B cell (primary cell): ENCODE data around the gene STAT5A. TPM values are rescaled to one million over a fixed set of nuclear protein-coding genes. Genes with fewer than 3 reads are reported as not detected.

ENCODE experiments used
- ATAC-seq: fragments of 200-7000 bp; cut with Tn5 transposase; one replicate; pipeline ENCODE4 v1.10.0; 2021; ENCODE audit warnings: low read depth, mild to moderate bottlenecking, moderate number of reproducible peaks, moderate library complexity
- CTCF ChIA-PET: fragments of 350-600 bp; sonication (Branson Sonifier 250); formaldehyde crosslinking; loops from one replicate; lab custom pipeline; 2021; ENCODE audit warnings: antibody characterized with exemption, inconsistent platforms; lab: Charles Lee
- POLR2A ChIA-PET: fragments of 350-600 bp; sonication (Branson Sonifier 250); formaldehyde crosslinking; loops from one replicate; lab custom pipeline; 2021; ENCODE audit warnings: antibody characterized with exemption; lab: Charles Lee
- DNase-seq: peaks from one replicate; pipeline ENCODE4 v3.0.0; 2013
- H2AFZ ChIP-seq: 2 replicates; pipeline ENCODE4 v1.6.1; 2012; ENCODE audit warnings: mild to moderate bottlenecking, low read depth, low read length; ENCODE audit not compliant: insufficient read depth, poor library complexity, severe bottlenecking
- H3K27ac ChIP-seq, 2 donors: 1 replicate in 1 of 2; 2 replicates in 1 of 2; pipeline ENCODE4 v1.5.1; 2012 to 2013; ENCODE audit warnings: low read length in 2 of 2, mild to moderate bottlenecking in 2 of 2, moderate library complexity in 1 of 2
- H3K27me3 ChIP-seq, 4 experiments: fragments of 200-600 bp in 1 of 4; sonication (generic) in 1 of 4; replicated peaks in 1 of 4; 1 replicate in 2 of 4; 2 replicates in 2 of 4; pipeline versions ENCODE4 v1.6.1 to v1.7.0; 2013 to 2016; ENCODE audit warnings: low read length in 3 of 4, mild to moderate bottlenecking in 2 of 4, mixed read lengths in 1 of 4, moderate library complexity in 1 of 4; ENCODE audit not compliant: insufficient read depth in 4 of 4, control insufficient read depth in 3 of 4; ENCODE audit errors: control extremely low read depth in 1 of 4
- H3K36me3 ChIP-seq, 2 experiments: replicated peaks in 1 of 2; 1 replicate in 1 of 2; 2 replicates in 1 of 2; pipeline versions ENCODE4 v1.6.1 to v1.7.1; 2013; ENCODE audit warnings: low read length in 1 of 2; ENCODE audit not compliant: insufficient read depth in 2 of 2, control insufficient read depth in 1 of 2; ENCODE audit errors: control extremely low read depth in 1 of 2, extremely low read depth in 1 of 2
- H3K4me1 ChIP-seq, 2 donors: fragments of 200-600 bp in 1 of 2; sonication (generic) in 1 of 2; 1 replicate in 1 of 2; 2 replicates in 1 of 2; pipeline versions ENCODE4 v1.5.1 to v1.6.1; 2013 to 2017; ENCODE audit warnings: low read length in 2 of 2; ENCODE audit not compliant: control insufficient read depth in 2 of 2, insufficient read depth in 2 of 2
- H3K4me2 ChIP-seq: replicated peaks from 2 replicates; pipeline ENCODE3; 2012; ENCODE audit warnings: mild to moderate bottlenecking, low read depth, low read length; ENCODE audit not compliant: poor library complexity, severe bottlenecking
- H3K4me3 ChIP-seq, 5 experiments: fragments of 200-600 bp in 1 of 5; sonication (generic) in 1 of 5; 1 replicate in 3 of 5; 2 replicates in 2 of 5; pipeline versions ENCODE4 v1.5.1 to v1.7.0; 2011 to 2016; ENCODE audit warnings: low read length in 4 of 5, mild to moderate bottlenecking in 4 of 5, low read depth in 2 of 5, control low read depth in 1 of 5, moderate library complexity in 1 of 5; ENCODE audit not compliant: insufficient read depth in 1 of 5; ENCODE audit errors: control extremely low read depth in 1 of 5, extremely low read depth in 1 of 5
- H3K79me2 ChIP-seq: fragments of 200-600 bp; sonication (generic); one replicate; pipeline ENCODE4 v1.6.0; 2016; ENCODE audit warnings: low read length; ENCODE audit not compliant: control insufficient read depth, insufficient read depth
- H3K9ac ChIP-seq: fragments of 200-600 bp; sonication (generic); 2 replicates; pipeline ENCODE4 v1.6.1; 2017; ENCODE audit warnings: mild to moderate bottlenecking, low read length, moderate library complexity
- H3K9me3 ChIP-seq, 3 donors: one replicate each; pipeline versions ENCODE4 v1.6.1 to v1.7.1; 2013; ENCODE audit warnings: low read length in 2 of 3; ENCODE audit not compliant: control insufficient read depth in 2 of 3, insufficient read depth in 1 of 3; ENCODE audit errors: control extremely low read depth in 1 of 3
- H4K20me1 ChIP-seq: 2 replicates; pipeline ENCODE4 v1.6.0; 2012; ENCODE audit warnings: mild to moderate bottlenecking, low read length; ENCODE audit not compliant: insufficient read depth, control insufficient read depth, poor library complexity, severe bottlenecking
- H3K27ac Mint-ChIP-seq: one replicate; pipeline ENCODE4 v1.8.0; 2021; ENCODE audit warnings: mixed read lengths
- H3K27me3 Mint-ChIP-seq: one replicate; pipeline ENCODE4 v1.8.0; 2021; ENCODE audit warnings: mixed read lengths
- H3K4me1 Mint-ChIP-seq: one replicate; pipeline ENCODE4 v1.8.0; 2021; ENCODE audit warnings: mixed read lengths
- H3K4me3 Mint-ChIP-seq: one replicate; pipeline ENCODE4 v1.8.0; 2021; ENCODE audit warnings: mixed read lengths
- H3K9me3 Mint-ChIP-seq: one replicate; pipeline ENCODE4 v1.8.0; 2022; ENCODE audit warnings: mixed read lengths; ENCODE audit not compliant: insufficient read depth
- CTCF ChIP-seq: fragments of 200-600 bp; IDR thresholded peaks from one replicate; pipeline ENCODE4 v1.8.0; 2022; ENCODE audit warnings: antibody characterized with exemption, mild to moderate bottlenecking
- EZH2 ChIP-seq: IDR thresholded peaks from 2 replicates; pipeline ENCODE4 v1.6.1; 2012; ENCODE audit warnings: borderline replicate concordance, low read depth, mild to moderate bottlenecking, moderate library complexity, low read length; ENCODE audit not compliant: insufficient read depth, poor library complexity, severe bottlenecking
- WGBS: methylation state at CpG from one replicate; pipeline ENCODE4 v1.1.5; 2013; ENCODE audit warnings: missing lambda C conversion rate; ENCODE audit not compliant: insufficient coverage; 5-methylcytosine and 5-hydroxymethylcytosine counted together
- intact Hi-C: fragments of 100-400 bp; cut with micrococcal nuclease; formaldehyde crosslinking; loops from one replicate; pipeline ENCODE4 v1.10.0; 2022
- polyA plus RNA-seq: library from polyadenylated mRNA; depleted of rRNA; stranded (reverse); fragments of >200 nt; gene quantifications from 2 replicates; pipeline ENCODE4 v1.2.3, GENCODE V29; 2012
- total RNA-seq, 2 donors: library from RNA; stranded (reverse); fragments of 120-200 nt in 1 of 2; gene quantifications; 1 replicate in 1 of 2; 2 replicates in 1 of 2; pipeline versions ENCODE4 v1.2.3 to v1.2.4, GENCODE V29; 2013 to 2022

STAT5A gene
- total and polyA plus RNA-seq, 2 donors (not counting 1 experiment from before 2014, with no cell fraction given), result 48.8 to 110 TPM

DNA sequence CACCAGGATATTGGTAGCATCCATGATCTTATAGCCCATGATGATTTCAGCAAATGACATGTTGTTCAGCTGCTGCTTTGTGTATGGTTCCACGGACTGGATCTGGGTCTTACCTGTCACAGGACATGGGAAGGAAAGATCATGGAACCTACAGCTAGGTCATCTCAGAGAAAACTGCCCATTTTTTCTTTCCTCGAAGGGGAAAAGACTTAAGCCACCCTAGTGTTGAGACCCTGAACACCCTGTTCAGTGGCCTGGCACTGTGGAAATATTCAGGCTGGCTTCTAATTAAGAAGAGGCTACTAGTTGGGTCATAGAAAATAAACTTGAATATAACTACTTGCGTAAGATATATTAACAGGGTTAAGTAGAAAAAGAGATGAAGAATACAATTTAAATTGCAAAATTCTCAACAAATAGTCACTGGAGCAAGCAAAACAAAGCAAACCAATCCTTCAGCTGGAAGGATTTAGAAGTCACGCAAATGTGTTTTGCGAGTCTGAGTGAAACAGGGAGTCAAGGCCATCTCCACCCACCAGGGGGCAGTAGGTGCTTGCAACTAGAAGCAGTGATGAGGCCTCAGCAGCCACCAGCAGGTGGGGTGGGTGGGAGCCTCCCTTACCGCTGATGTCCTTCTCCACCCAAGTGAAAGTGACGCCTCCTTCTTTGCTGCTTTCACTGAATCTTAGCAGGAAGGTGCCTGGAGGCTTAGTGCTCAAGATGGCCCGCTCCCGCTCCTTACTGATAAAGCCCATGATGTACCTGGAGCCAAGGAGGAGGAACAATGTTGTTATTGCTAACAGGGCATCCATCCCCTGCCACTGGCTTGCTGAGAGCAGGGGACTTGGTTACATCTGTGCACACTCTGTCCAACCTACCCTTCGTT, 34.3 kb downstream of the STAT5A start:
- H3K4me1 ChIP-seq, result peaks cover 12 to 27% of the 10 kb centered on the region in 2 donors
- TF ChIP-seq CTCF (peak; percentile 99), EZH2 (no peak)
- no peaks in the 10 kb centered on the region for H3K27me3 ChIP-seq
- H3K36me3 ChIP-seq, result peaks cover 0 to 51% of the 10 kb centered on the region in 2 experiments
- Mint-ChIP-seq H3K27ac (peak overlapping the region; percentile 77), H3K4me1 (peaks cover 26% of the 10 kb centered on the region), H3K27me3 (no peaks in the 10 kb centered on the region), H3K9me3 (no peaks in the 10 kb centered on the region), H3K4me3 (no peak overlapping the region)
- H3K9ac ChIP-seq, result no peak overlapping the region
- H3K9me3 ChIP-seq, result no peaks in the 10 kb centered on the region
- no peak overlapping the region for H3K4me3 ChIP-seq
- peak overlapping the region; percentile 9 for H3K4me2 ChIP-seq
- no peak overlapping the region for H2AFZ ChIP-seq
- ChIA-PET POLR2A (interaction anchor here (1.0 kb wide), 1 partner anchor 83 kb away, joined by 4 read pairs; no protein-coding TSS in a partner anchor), CTCF (interaction anchor here (0.6 to 20.6 kb wide), 26 partner anchors 10 to 358 kb away, joined by 3 to 546 read pairs (median 6); partner anchors contain the start of genes GHDC and STAT3)
- H3K79me2 ChIP-seq, result peaks cover 12% of the 10 kb centered on the region
- peaks cover 7% of the 10 kb centered on the region for H4K20me1 ChIP-seq
- DNase-seq, result peak; percentile 94
- H3K27ac ChIP-seq, result no peak overlapping the region
- intact Hi-C loops, result loop anchor here (1.0 to 5.0 kb wide), 5 partner anchors 10 to 205 kb away; partner anchors contain the start of gene STAT3
- WGBS, result 61% methylated on average over 4 of the region's 10 CpGs
- ATAC-seq, result peak; percentile 98
